ENCODE results near the gene LRSAM1.
A peak's percentile ranks its signal among the peaks of the same experiment; 100 is the strongest.

Gene LRSAM1

DNA sequence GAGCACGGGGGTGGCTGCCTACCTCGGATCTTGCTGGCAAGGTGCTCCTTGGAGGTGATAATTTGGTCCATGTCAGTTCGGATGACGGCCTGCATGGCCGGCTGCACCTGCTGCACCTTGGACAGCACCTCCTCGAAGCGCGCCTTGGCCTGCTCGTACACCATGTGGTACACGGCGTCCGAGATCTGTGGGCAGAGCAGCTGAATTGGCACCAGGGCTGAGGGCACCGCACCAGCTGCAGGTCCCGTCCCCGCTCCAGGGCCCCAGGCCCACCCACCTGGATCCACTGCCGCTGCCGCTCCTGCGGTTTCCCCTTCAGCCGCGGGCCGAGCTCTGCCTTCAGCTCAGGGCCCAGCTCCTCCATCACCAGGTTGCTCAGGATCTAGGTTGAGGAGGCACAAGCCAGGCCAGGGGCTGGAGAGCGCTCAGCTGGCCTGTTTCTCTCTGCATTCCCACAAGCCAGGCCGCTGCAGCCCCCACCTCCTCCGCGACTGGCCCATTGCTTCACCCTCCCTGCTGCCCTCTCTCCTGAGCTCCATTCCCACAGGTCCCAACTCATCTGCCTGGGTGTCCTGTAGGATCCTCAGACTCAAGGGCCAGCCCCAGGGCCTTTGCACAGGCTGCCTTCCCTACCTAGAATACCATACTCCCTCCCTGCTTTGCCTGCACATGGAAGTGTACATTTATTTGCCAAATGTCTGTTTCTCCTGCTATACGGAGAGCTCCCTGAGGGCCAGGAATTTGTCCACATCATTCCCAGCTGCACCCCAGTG, 65.7 kb downstream of the LRSAM1 start:
- no peak for DNase-seq (ENCODE audit: low read depth)

DNA sequence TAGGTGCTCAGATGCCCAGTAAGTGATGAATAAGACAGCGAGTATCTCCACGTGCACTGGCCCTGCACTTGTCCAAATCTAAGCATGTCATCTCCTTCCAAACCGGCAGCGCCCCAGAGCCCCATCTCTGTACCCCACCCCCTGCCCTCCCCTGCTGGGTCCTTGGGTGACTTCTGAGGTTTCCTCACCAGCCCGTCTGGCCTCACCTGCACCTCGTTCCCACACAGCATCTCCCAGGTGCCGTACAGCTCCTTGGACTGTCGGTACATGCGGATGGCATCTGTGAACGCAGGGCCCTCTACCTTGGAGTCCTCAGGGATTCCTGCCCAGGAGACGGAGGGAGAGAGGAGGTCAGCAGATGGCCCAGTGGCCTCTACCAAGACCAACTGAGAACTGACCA, 66.3 kb downstream of the LRSAM1 start:
- no peak for DNase-seq (ENCODE audit: low read depth)

DNA sequence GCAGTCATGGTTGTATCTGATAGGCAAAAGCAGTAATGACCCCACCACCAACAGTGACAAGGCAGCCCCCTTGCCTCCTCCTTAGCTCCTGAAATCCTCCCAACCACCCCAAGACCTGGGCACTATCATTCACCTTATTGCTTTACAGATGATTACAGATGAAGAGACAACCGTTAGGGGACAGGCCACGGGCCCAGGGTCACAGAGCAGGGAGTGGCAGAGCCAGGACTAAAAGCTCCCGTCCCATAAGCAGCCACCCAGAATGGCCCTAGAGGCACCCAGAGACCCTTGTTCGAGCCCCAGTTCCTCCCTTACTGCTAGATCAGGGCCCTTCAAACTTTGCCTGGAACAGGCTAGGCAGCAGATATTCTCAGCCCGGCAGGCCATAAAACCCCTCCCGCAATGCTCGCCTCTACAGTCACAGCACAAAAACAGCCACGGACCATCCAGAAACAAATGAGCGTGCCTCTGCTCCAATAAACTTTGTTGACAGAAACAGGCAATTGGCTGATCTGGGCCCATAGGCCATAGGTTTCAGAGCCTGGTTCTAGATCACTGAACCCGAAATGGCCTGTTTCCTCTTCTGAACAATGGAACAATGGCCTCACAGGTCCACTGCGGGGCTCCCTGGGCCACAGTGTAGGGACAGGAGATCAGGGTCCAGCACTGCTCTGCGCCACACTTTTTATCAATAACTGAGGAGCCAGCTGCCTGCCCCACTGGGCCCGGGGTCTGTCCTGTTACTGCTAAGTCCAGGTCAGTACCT, 67.0 kb downstream of the LRSAM1 start:
- DNase-seq (ENCODE audit: low read depth) = no peak

DNA sequence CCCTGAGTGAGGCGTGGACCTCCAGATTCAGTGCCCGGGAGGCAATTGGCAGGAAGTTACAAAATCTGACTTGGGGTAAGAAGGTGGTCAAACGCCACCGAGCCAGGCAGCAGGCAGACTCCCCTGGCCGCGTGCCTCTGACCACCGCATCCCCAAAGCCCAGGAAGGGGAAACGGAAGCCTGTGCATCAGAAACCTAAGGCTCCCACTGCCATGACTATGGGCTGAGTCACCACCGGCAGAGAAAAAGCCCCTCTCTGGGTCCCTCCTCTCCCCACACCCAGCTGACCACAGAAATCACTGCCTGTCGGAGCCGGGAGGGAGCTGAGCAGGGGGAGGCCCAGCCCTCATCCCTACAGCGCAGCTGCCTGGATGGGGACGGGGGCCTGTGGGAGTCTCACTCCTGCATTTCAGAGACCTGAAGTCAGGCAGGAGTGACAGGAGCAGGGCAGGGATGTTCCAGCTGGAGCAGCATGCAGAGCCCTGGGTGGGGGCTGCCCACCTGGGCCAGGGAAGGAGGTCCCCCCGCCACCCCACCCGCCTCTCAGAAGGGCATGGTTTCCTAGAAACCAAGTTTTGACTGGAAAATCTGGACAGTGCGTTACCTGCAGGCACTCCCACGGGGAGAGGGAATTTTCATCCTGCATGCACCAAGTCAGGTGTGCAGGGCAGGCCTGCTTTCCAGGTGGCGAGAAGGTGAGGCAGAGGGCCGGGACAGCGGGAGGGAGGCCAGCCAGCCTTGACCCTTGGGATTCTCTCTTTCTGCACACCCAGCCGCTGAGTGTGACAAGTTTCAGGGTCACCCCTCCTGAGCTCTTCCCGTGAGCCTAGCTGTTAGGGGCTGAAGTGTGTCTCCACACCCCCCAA, 68.2 kb downstream of the LRSAM1 start:
- peak; percentile 44 for DNase-seq (ENCODE audit: low read depth)

DNA sequence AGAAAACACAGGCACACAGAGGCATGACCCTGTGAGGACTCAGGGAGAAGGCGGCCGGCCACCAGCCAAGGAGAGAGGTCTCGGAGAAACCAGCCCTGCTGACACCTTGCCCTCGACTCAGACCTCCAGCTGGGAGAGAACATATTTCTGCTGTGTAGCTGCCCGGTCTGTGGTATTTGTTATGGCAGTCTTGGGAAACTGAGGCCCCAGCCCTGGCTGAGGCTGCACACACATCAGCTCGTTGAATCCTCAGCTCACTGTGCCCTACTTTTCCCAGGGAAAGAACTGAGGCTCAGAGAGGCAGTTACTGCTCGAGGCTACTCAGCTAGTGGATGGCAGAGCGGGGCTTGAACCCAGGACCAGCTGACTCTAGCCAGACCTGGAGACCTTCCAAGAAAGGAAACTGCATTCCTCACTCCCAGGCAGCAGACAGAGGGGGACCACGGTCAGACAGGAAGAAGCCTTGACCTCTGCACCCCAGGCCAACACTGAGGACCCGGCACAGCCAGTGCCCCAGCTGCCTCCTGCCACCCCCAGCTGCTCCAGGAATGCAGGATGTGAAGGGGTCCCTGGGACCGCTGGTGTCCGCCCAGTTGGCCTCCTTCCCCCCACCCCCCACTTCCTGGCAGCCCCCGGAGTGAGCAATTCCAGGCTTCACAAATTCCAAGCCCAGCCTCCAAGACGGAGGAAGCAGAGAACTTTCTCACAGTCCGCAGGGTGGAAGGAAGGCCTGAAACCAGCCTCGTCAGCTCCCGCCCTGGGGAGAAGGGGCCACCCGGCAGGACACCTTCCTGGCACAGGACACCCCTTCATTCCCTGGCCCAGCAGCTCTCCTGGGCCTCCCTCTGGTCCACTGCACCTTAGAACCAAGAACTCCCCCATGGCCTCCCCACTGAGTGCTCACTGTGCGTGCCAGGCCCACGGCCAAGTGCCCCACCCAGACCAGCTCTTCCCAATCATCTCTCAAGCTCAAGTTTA, 69.9 kb downstream of the LRSAM1 start:
- no peak for DNase-seq (ENCODE audit: low read depth)

DNA sequence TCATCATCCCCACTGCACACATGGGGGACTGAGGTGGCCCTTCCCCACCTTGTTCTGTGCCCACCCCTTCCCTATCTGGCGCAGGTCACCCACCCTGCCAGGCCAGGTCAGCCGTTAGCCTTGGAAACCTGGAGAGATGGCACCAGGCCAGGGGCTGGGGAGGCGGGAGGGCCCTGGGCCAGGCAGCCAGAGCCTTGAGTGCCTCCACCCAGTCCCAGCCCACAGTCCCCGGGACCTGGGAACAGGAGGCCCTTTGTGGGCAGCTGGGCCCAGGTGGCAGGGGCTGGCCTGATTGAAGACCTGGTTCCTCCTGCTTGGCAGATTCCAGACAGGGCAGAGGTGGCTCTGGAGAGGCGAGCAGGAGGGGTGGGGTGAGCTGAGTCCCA, 70.6 kb downstream of the LRSAM1 start:
- no peak for DNase-seq (ENCODE audit: low read depth)

DNA sequence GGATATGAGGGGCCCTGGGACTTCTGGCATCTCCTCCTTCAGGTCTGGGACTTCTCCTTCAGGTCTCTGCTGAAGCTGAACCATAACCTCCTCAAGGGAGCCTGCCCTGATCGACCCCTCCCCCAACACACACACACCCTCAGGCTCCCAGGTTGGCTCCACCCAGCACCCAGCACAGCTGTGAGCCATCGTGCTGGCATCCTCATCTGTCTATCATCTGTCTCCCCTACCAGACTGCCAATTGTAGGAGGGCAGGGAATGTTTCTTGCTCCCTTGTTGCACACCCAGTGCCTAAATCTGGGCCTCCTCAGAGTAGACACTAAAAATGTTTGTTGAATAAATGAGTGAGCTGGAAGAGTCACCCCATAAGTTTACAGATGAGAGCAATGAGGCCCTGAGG, 71.4 kb downstream of the LRSAM1 start:
- no peak for DNase-seq (ENCODE audit: low read depth)

DNA sequence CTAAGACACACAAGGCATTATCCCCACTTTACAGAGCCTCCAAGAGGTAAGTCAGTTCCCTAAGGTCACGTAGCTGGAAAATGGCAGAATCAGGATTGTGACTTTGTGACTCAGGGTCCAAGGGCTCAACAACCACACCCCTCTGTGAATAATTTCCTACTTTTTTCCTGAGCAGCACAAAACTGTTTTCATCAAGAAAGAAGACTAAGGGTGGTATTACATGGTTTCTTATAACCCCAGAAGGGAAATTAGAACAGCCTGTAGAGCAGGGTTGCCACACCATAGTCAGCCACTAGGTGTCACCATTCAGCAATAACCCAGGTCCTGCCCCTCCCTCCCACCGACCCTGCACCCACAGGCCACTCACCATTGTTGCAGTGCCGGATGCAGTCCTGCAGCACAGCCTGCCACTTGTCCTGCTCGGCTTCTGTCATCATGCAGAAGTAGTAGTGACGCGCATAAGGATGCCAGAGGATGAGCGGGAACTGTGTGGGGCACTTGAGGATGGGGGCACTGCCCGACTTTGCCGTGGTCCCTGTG, 72.1 kb downstream of the LRSAM1 start:
- DNase-seq (ENCODE audit: low read depth) = peak; percentile 25

DNA sequence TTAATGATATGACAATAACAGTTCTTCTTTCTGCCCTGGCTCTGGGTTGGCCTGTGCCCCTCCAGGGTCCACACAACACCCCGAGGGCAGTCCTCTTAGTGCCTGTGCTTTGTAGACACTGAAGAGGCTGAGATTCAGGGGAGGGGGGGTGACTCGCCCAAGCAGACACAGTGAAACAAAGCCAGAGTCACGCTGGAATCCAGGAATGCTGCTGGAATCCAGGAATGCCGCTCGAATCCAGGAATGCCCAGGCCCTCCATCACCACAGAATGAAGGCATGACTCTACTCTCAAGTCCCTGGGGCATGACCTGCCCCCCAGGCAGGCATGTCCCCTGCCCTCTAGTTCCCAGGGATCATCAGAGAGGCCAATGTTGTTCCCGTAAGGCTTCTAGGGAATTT, 73.1 kb downstream of the LRSAM1 start:
- DNase-seq (ENCODE audit: low read depth) = no peak

DNA sequence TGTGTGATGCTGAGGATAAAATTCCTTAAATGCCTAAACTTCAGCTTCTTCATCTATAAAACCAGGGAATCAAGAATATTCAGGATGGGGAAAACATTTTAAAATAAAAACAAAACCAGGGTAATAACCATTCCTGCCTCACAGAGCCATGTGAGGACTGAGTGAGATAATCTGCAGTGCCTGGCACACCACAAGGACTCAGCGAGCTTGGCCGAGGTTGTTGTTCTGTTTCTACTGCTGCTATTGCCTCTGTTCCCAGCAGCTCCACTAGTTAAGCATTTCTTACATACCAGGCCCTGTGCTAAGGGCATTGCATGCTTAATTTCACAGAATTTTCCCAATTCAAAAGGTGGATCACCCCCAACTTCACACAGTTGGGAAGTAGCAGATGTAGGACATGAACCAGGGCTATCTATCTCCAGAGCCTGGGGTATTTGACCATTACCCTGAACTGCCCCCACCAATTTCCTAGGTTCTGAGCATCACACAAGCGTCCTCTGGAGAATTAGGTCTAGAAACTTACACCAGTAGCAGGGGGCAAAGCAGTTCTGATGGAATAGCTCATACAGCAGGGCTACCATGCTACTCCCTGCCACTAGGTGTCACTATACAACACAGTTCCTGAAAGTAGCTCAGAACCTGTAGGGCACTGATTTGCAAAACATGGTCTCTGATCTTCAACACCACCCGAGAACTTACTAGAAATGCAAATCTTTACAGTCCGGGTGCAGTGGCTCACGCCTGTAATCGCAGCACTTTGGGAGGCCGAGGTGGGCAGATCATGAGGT, 74.3 kb downstream of the LRSAM1 start:
- no peak for DNase-seq (ENCODE audit: low read depth)

DNA sequence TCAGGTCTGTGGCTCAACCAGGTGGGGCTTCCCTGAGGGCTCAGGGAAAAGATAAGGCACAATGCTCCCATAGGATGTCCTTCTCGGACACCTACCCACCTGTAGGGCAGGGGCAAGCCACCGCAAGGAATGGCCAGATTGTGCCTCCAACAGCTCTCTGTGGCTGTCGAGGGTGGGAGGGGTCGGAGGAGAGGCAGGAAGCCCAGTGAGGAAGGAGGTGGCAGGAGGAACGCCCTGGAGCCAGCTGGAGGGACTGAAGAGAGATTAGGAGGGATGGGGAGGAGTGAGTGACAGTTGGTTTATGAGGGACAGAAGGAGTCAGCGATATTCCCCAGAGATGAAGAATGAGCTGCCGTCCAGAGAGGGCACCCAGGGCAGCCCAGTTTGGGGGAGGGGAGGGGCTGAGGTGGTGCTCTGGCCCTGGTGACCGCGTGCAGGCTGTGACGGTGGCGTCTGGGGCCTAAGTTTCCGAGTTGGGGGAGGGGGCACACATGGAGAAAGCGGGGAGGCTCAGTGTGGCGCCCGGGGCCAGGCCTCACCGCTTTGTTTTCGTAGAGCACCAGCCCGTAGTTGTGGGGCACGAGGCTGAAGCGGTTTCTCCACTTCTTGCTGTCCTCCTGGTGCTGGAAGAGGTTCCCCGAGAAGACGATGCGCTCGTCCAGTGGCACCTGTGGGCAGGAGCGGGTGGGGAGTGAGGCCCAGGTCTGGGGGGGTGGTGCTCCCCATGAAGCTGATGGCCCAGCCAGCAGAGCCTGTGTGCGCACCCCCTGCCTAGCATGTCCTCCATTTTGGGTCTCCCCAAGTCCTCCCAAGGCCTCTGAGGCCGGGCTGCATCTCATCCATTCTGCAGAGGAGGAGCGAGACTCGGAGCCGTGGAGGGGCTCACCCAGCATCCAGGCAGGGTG, 75.6 kb downstream of the LRSAM1 start:
- no peak for DNase-seq (ENCODE audit: low read depth)

DNA sequence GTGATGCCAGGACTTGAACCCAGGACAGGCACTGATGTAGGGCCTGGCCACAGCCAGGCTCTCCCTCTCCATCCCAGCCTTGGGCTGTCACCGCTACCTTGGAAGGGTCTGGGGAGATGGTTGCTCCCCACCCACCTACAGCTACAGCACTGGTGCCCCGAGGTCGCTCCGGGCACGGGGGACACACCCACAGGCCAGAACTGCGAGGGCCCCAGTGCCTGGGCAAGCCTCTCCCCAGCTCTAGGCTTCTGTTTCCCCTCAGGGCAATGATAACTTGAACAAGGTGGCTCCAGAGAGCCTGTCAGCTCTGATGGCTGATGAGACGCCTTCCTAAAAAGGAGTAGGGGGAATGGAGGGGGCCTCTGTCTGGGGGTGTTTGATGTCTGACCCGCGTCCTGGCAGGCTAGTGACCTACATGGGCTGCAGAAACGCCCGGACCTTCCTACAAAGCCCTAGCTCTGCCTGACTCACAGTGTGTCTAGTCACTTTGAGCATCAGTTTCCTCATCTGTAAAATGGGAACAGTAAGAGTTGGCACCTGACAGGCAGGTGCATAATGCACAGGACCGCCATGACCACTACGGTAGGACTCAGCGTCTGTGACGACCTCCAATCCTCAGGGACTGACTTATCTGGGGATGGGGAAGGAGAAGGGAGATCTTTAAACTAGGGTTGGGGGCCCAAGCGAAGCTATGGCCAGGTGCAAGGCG, 76.4 kb downstream of the LRSAM1 start:
- DNase-seq (ENCODE audit: low read depth) = no peak

DNA sequence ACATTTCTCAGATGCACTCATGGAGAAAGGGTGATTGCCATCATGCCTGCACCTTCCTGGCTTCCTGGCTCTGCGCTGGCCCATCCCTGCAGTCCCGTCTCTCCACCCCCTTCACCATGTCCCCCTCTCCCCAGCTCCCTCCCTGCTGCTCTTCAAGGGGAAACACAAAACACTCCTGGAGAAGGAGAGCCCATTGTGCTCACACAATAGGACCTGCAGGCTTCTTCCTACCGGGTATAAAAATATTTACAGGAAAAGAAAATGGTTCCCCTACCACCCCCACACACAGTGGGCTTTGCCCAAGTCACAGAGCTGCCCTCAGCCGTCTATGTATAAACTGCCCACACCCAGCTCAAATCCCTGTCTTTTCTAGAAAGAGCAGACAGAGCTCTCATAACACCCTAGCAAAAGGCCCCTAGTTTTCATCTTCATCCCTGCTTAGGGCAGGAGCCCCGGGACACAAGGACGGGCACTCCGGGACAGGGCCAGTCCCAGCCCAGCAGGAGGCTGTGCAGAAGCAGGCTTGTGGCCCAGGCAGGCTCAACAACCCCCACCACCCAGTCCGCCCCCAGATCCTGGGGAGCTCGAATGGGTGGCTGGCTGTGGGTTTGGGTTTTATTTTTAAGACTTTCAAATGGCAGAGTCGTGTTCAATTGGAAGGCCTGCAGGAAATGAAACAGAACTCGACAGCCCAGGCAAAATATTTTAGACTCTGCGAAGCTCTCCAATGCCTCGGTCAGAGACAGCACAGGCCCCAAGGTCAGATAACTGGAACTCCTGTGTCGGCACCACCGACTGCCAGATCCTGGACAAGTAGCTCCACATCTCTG, 77.3 kb downstream of the LRSAM1 start:
- DNase-seq (ENCODE audit: low read depth) = no peak

DNA sequence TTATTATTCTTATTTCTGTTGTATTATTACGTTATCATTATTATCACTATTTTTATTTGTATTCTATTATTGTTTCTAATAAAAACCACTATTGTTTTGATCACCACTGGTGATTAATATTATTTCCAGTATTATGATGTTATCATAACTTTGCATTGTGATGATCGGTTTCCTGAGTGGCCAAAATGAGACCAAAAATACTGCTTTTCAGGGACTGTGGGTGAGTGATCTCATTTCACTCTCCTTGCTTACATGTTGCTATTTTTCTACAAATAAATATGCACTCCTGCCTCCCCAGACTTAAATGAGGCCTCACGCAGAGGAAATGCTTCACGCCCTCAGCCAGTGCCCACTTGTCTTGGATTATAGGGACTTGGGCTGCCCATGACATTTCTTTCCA, 78.4 kb downstream of the LRSAM1 start:
- DNase-seq (ENCODE audit: low read depth) = no peak

DNA sequence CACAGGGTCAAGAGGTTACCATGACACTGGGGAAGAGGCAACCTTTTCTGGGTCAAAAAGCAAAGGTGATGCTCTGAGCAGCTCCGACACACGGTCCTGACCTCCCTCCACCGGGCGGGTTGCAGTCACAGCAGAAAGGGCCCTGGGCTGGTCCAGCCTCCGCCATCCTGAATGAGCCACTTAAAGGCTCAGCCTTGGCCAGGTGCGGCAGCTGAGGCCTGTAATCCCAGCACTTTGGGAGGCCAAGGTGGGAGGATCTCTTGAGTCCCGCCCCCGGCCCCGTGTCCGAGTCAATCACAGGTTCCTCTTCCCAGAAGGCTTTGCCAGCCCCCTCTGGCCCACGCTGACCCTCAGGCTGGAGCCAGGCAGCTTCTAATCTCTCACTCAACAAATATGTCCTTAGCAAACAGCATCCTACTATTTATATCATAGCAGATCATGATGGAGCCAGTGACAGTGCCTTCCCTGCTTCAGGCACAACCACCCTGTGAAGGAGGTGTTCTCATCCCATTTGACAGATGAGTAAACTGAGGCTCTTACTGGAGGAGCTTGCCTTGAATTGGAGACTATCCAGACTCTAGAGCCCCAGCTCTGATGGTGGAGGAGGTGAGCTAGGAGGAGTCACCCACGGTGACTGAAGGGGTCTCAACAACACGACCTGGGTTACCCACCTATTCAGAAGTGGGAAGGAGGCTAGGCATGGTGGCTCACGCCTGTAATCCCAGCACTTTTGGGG, 79.1 kb downstream of the LRSAM1 start:
- DNase-seq (ENCODE audit: low read depth) = no peak

DNA sequence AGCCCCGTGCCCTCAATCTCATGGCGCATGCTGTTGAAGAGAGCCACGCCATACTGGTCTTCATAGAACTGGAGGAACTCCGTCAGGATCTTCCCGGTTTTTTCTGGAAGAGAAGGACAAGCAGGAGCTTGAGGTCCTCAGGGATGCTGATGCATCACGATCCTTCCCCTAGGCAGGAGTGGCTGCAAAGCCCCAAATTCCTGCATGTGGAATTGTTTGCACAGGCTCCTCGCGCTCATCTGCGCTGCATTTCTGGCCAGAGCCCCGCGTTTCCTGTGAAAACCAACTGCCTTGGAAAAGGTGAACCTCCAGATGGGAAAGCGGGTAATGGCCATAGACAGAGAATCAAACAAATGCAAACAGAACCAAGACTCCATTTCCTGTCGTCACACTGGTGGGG, 80.4 kb downstream of the LRSAM1 start:
- DNase-seq (ENCODE audit: low read depth) = no peak
